Caco-2 (cell line): Measurements from ENCODE around the gene PRKACA. TPM values are rescaled to one million over a fixed set of nuclear protein-coding genes. Genes with fewer than 3 reads are reported as not detected.

Source experiments
- BruUV-seq: library from RNA; stranded (reverse); fragments of 400-500 nt; replicated peaks from 2 replicates; lab custom pipeline; 2021; lab: Mats Ljungman, UMichigan
- CTCF ChIA-PET: fragments of 300-600 bp; sonication (Branson Sonifier 250); formaldehyde crosslinking; loops from one replicate; lab custom pipeline; 2022; ENCODE audit warnings: antibody characterized with exemption; lab: Charles Lee
- POLR2A ChIA-PET: fragments of 300-600 bp; sonication (Branson Sonifier 250); formaldehyde crosslinking; loops from one replicate; lab custom pipeline; 2022; ENCODE audit warnings: antibody characterized with exemption; lab: Charles Lee
- DNase-seq, 2 experiments: peaks; one replicate each; pipeline versions ENCODE4 v3.0.0 to v3.0.0-alpha.2; 2020 to 2022
- H3K27me3 ChIP-seq: replicated peaks from 2 replicates; pipeline ENCODE4 v1.6.0; 2011; ENCODE audit warnings: low read length; ENCODE audit not compliant: control insufficient read depth, insufficient read depth
- H3K36me3 ChIP-seq: 2 replicates; pipeline ENCODE4 v1.5.1; 2011; ENCODE audit warnings: low read length; ENCODE audit not compliant: control insufficient read depth, insufficient read depth
- H3K4me1 ChIP-seq: fragments of 250-450 bp; sonication (Bioruptor Pico); 2 replicates; pipeline ENCODE4 v1.5.1; 2020; ENCODE audit warnings: mild to moderate bottlenecking
- H3K4me3 ChIP-seq: 2 replicates; pipeline ENCODE4 v1.5.1; 2011; ENCODE audit warnings: low read depth, mild to moderate bottlenecking, control low read depth, low read length
- H3K9me3 ChIP-seq: fragments of 250-450 bp; sonication (Bioruptor Pico); 2 replicates; pipeline ENCODE4 v1.5.1; 2020; ENCODE audit warnings: mild to moderate bottlenecking, moderate library complexity
- H3K27ac Mint-ChIP-seq: one replicate; pipeline ENCODE4 v1.8.0; 2022; ENCODE audit warnings: mixed read lengths; ENCODE audit not compliant: unreplicated experiment
- H3K27me3 Mint-ChIP-seq: one replicate; pipeline ENCODE4 v1.8.0; 2022; ENCODE audit warnings: mixed read lengths; ENCODE audit not compliant: insufficient read depth, unreplicated experiment
- H3K36me3 Mint-ChIP-seq: one replicate; pipeline ENCODE4 v1.8.0; 2022; ENCODE audit warnings: mild to moderate bottlenecking, mixed read lengths; ENCODE audit not compliant: insufficient read depth, unreplicated experiment
- H3K4me1 Mint-ChIP-seq: one replicate; pipeline ENCODE4 v1.8.0; 2022; ENCODE audit warnings: low read depth, mixed read lengths; ENCODE audit not compliant: unreplicated experiment
- H3K4me3 Mint-ChIP-seq: one replicate; pipeline ENCODE4 v1.8.0; 2022; ENCODE audit warnings: mild to moderate bottlenecking, moderate library complexity, mixed read lengths; ENCODE audit not compliant: unreplicated experiment
- H3K9me3 Mint-ChIP-seq: one replicate; pipeline ENCODE4 v1.8.0; 2022; ENCODE audit warnings: mixed read lengths; ENCODE audit not compliant: unreplicated experiment
- CTCF ChIP-seq, 2 experiments: fragments of 200-600 bp in 1 of 2; IDR thresholded peaks; 1 replicate in 1 of 2; 2 replicates in 1 of 2; pipeline versions ENCODE4 v1.5.1 to v1.8.0; 2011 to 2022; ENCODE audit warnings: antibody characterized with exemption in 1 of 2, control low read depth in 1 of 2, inconsistent platforms in 1 of 2, low read depth in 1 of 2, low read length in 1 of 2, mild to moderate bottlenecking in 1 of 2, moderate library complexity in 1 of 2; ENCODE audit not compliant: insufficient read depth in 1 of 2, severe bottlenecking in 1 of 2, unreplicated experiment in 1 of 2
- intact Hi-C: fragments of 100-400 bp; cut with micrococcal nuclease; formaldehyde crosslinking; loops from one replicate; pipeline ENCODE4 v1.10.0; 2022; ENCODE audit not compliant: unreplicated experiment
- total RNA-seq: library from RNA; stranded (reverse); gene quantifications from 2 replicates; pipeline ENCODE4 v1.2.3, GENCODE V29; 2022

The PRKACA gene
- total RNA-seq, 1 experiment from 2014 or later, result 51.9 TPM

- peaks cover 16% of the 10 kb centered on the region for H3K36me3 Mint-ChIP-seq
- peaks cover 7% of the 10 kb centered on the region; the same call in 1 of the 2 replicates for H3K9me3 ChIP-seq
- no peaks in the 10 kb centered on the region for H3K9me3 Mint-ChIP-seq
- intact Hi-C loops, result no loop called here
- POLR2A ChIA-PET, result no interaction called here
- CTCF ChIA-PET, result no interaction called here
- H3K4me1 Mint-ChIP-seq, result no peaks in the 10 kb centered on the region
- DNase-seq, result peak in 1 of 2 experiments; percentile 35
- no peaks in the 10 kb centered on the region for H3K27me3 ChIP-seq
- no TSS peak for BruUV-seq
- TF ChIP-seq CTCF (IDR thresholded peaks at IDR 0.05; ENCODE audit: insufficient read depth in 1 of 2, low read depth in 1 of 2, low read length in 1 of 2, severe bottlenecking in 1 of 2, unreplicated experiment in 1 of 2), result peak; percentile 6 to 13
- no peaks in the 10 kb centered on the region for H3K4me1 ChIP-seq
- no peak overlapping the region for H3K27ac Mint-ChIP-seq
- no peaks in the 10 kb centered on the region for H3K36me3 ChIP-seq
- no peaks in the 10 kb centered on the region for H3K27me3 Mint-ChIP-seq
- no peak overlapping the region for H3K4me3 Mint-ChIP-seq
- H3K4me3 ChIP-seq, result no peak overlapping the region
Observed at GRCh38 chr19:14097532-14098151, 19.9 kb downstream of the PRKACA start.

GRCh38 chr19:14096272-14096992 is 21.1 kb downstream of the PRKACA start:
- CTCF ChIA-PET, result interaction anchor here (0.5 to 1.2 kb wide), 3 partner anchors 38 to 1150 kb away, joined by 3 to 7 read pairs (median 7); partner anchors contain the start of gene ASF1B
- H3K27me3 Mint-ChIP-seq, result no peaks in the 10 kb centered on the region
- Histone ChIP-seq H3K9me3 (peaks cover 7% of the 10 kb centered on the region; the same call in 1 of the 2 replicates), H3K4me3 (no peak overlapping the region), H3K27me3 (no peaks in the 10 kb centered on the region), H3K4me1 (no peaks in the 10 kb centered on the region), H3K36me3 (no peaks in the 10 kb centered on the region)
- POLR2A ChIA-PET, result interaction anchor here (0.6 kb wide), 1 partner anchor 349 kb away, joined by 7 read pairs; a partner anchor contains a TSS
- no peak for DNase-seq
- no TSS peak for BruUV-seq
- TF ChIP-seq CTCF (IDR thresholded peaks at IDR 0.05; ENCODE audit: insufficient read depth in 1 of 2, low read depth in 1 of 2, low read length in 1 of 2, severe bottlenecking in 1 of 2, unreplicated experiment in 1 of 2), result no peak
- intact Hi-C loops, result no loop called here
- peaks cover 22% of the 10 kb centered on the region for H3K36me3 Mint-ChIP-seq
- H3K4me1 Mint-ChIP-seq, result peaks cover 8% of the 10 kb centered on the region
- no peak overlapping the region for H3K4me3 Mint-ChIP-seq
- H3K9me3 Mint-ChIP-seq, result no peaks in the 10 kb centered on the region
- no peak overlapping the region for H3K27ac Mint-ChIP-seq

DNA sequence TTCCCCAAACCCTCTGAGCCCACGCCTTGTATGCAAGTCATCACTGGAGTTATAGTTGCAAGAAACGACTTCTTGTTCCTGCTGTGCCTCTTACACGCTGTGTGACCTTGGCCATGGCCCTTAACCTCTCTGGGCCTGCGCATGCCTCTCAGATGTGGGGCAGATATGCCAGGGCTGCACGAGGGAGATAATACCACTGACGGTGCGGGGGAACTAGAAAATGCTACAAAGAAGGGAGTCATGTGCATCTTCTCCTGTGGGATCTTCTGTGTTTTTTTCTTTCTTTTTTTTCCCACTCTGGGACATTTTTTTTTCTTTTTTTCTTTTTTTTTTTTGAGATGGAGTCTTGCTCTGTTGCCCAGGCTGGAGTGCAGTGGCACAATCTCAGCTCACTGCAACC is 22.7 kb downstream of the PRKACA start:
- Mint-ChIP-seq H3K4me3 (no peak overlapping the region), H3K27me3 (no peaks in the 10 kb centered on the region), H3K36me3 (peaks cover 26% of the 10 kb centered on the region), H3K4me1 (peaks cover 8% of the 10 kb centered on the region), H3K9me3 (no peaks in the 10 kb centered on the region), H3K27ac (no peak overlapping the region)
- Histone ChIP-seq H3K36me3 (no peaks in the 10 kb centered on the region), H3K27me3 (no peaks in the 10 kb centered on the region), H3K4me3 (no peak overlapping the region), H3K9me3 (peaks cover 7% of the 10 kb centered on the region; the same call in 1 of the 2 replicates), H3K4me1 (no peaks in the 10 kb centered on the region)
- CTCF ChIA-PET, result no interaction called here
- intact Hi-C loops, result no loop called here
- no peak for TF ChIP-seq CTCF (IDR thresholded peaks at IDR 0.05; ENCODE audit: insufficient read depth in 1 of 2, low read depth in 1 of 2, low read length in 1 of 2, severe bottlenecking in 1 of 2, unreplicated experiment in 1 of 2)
- BruUV-seq, result no TSS peak
- DNase-seq, result no peak
- POLR2A ChIA-PET, result interaction anchor here (1.4 kb wide), 1 partner anchor 42 kb away, joined by 3 read pairs; no protein-coding TSS in a partner anchor
